HG03097 (cell line): ENCODE results near the gene CUL5.
A peak's percentile ranks its signal among the peaks of the same experiment; 100 is the strongest.

Experiments
- ATAC-seq: cut with Tn5 transposase; IDR thresholded peaks from one replicate; pipeline ENCODE4 v1.9.1; 2021; ENCODE audit not compliant: unreplicated experiment, low FRiP score

The CUL5 gene

GRCh38 chr11:108008656-108009496, at the start of gene CUL5:
CUL5 (plus strand) TSS chr11:108008898; CDS start chr11:108009349, 451 bp downstream.
- ATAC-seq: peak; percentile 87

GRCh38 chr11:107961480-107961879, 47.2 kb upstream of the CUL5 start:
- no peak for ATAC-seq

- no peak for ATAC-seq
Measured at GRCh38 chr11:107962181-107962580, 46.5 kb upstream of the CUL5 start.

- ATAC-seq: no peak
Measured at GRCh38 chr11:107963091-107963490, 45.6 kb upstream of the CUL5 start.

GRCh38 chr11:107969219-107969618, 39.5 kb upstream of the CUL5 start:
- ATAC-seq: no peak

- ATAC-seq: no peak
Measured at GRCh38 chr11:107970049-107970448, 38.6 kb upstream of the CUL5 start.

- ATAC-seq: no peak
Measured at GRCh38 chr11:107973641-107974040, 35.1 kb upstream of the CUL5 start.

GRCh38 chr11:107988397-107989158, 20.1 kb upstream of the CUL5 start:
- ATAC-seq: no peak

GRCh38 chr11:107991868-107992414, 16.8 kb upstream of the CUL5 start:
- ATAC-seq: no peak

GRCh38 chr11:107996006-107996776, 12.5 kb upstream of the CUL5 start:
- ATAC-seq: no peak

- no peak for ATAC-seq
Measured at GRCh38 chr11:107998761-107999160, 9.9 kb upstream of the CUL5 start.

GRCh38 chr11:107999759-108000455, 8.8 kb upstream of the CUL5 start:
- ATAC-seq: no peak

- ATAC-seq: no peak
Measured at GRCh38 chr11:108002476-108002875, 6.2 kb upstream of the CUL5 start.

- ATAC-seq: no peak
Measured at GRCh38 chr11:108003623-108004022, 5.1 kb upstream of the CUL5 start.

- ATAC-seq: no peak
Measured at GRCh38 chr11:108007819-108008218, 879 bp upstream of the CUL5 start.

GRCh38 chr11:108009497-108010370, 1.0 kb downstream of the CUL5 start:
- no peak for ATAC-seq

- no peak for ATAC-seq
Measured at GRCh38 chr11:108012139-108012725, 3.5 kb downstream of the CUL5 start.

GRCh38 chr11:108016647-108017046, 7.9 kb downstream of the CUL5 start:
- no peak for ATAC-seq

GRCh38 chr11:108018708-108019107, 10.0 kb downstream of the CUL5 start:
- no peak for ATAC-seq
